Brain microvascular endothelial cell (primary cell): ENCODE results near the gene ACSM3.

Experiments
- DNase-seq: peaks from one replicate; pipeline ENCODE4 v3.0.0-alpha.2; 2020
- H3K27ac ChIP-seq: fragments of 250-450 bp; sonication (Bioruptor Pico); 2 replicates; pipeline ENCODE4 v1.5.1; 2020; ENCODE audit warnings: mild to moderate bottlenecking, moderate library complexity
- H3K27me3 ChIP-seq: fragments of 250-450 bp; sonication (Bioruptor Pico); replicated peaks from 2 replicates; pipeline ENCODE4 v1.5.1; 2020; ENCODE audit warnings: mild to moderate bottlenecking
- H3K36me3 ChIP-seq: fragments of 250-450 bp; sonication (Bioruptor Pico); replicated peaks from 2 replicates; pipeline ENCODE4 v1.5.1; 2020; ENCODE audit warnings: mild to moderate bottlenecking
- H3K4me3 ChIP-seq: 2 replicates; pipeline ENCODE4 v1.5.1; 2011; ENCODE audit warnings: low read depth, mild to moderate bottlenecking, control low read depth, low read length, moderate library complexity
- in situ Hi-C: cut with HindIII; loops from 2 replicates; pipeline ENCODE4 v1.10.0; 2017; ENCODE audit warnings: low sequenced_read_pairs, low pct_ligation_motif_present
- TF ChIP-seq, protein P1 (sequence below): IDR thresholded peaks from 2 replicates; pipeline ENCODE4 v1.5.1; 2011; ENCODE audit warnings: low read depth, mild to moderate bottlenecking, moderate library complexity, low read length, control low read depth, inconsistent platforms; ENCODE audit errors: missing control alignments

Gene ACSM3

DNA sequence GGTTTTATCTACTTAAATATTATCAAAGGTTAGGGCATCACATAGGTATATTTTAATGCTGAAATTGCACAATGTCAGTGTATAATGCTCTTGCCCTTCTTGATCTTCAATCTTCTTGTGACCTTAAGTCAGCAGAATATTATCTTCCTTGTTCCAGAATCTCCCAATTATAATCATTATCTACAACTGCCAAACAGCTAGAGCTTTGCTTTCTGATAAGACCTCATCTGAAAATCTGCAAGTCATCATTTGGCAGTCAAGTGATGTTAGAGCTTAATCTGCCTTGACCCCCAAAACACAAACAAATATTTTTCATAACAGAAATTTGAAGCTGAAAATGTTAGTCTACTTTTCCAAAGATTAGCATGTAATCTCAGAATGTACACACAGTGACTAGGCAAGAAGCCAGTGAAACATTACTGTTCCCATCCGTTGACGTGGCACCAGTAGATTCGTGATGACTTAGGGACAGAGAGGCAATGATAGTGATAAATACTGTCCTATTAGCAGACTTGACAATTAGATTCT lies 62.3 kb downstream of the ACSM3 start:
- in situ Hi-C loops, result no loop called here
- DNase-seq, result no peak
- TF ChIP-seq, protein P1, sequence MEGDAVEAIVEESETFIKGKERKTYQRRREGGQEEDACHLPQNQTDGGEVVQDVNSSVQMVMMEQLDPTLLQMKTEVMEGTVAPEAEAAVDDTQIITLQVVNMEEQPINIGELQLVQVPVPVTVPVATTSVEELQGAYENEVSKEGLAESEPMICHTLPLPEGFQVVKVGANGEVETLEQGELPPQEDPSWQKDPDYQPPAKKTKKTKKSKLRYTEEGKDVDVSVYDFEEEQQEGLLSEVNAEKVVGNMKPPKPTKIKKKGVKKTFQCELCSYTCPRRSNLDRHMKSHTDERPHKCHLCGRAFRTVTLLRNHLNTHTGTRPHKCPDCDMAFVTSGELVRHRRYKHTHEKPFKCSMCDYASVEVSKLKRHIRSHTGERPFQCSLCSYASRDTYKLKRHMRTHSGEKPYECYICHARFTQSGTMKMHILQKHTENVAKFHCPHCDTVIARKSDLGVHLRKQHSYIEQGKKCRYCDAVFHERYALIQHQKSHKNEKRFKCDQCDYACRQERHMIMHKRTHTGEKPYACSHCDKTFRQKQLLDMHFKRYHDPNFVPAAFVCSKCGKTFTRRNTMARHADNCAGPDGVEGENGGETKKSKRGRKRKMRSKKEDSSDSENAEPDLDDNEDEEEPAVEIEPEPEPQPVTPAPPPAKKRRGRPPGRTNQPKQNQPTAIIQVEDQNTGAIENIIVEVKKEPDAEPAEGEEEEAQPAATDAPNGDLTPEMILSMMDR, result no peak
- H3K27ac ChIP-seq, result no peak overlapping the region
- H3K36me3 ChIP-seq, result no peaks in the 10 kb centered on the region
- no peaks in the 10 kb centered on the region for H3K27me3 ChIP-seq
- no peak overlapping the region for H3K4me3 ChIP-seq

DNA sequence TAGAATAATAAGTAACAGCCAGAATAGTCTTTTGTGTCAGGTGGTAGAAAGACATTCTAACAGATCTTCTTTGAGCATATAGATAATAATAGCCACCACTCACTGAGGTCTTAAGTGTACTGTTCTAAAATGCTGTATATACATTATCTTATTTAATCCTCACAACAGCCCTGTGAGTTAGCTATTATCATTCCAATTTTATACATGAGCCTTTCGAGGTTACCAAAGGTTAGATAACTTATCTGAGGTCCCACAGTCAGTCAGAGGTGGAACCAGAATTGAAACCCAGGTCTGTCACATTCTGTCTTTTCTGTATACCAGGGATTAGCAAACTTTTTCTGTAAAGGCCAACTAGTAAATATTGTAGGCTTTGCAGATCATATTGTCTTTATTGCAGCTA lies 65.7 kb downstream of the ACSM3 start:
- in situ Hi-C loops, result no loop called here
- TF ChIP-seq, protein P1, result no peak
- no peak for DNase-seq
- no peaks in the 10 kb centered on the region for H3K36me3 ChIP-seq
- no peak overlapping the region for H3K4me3 ChIP-seq
- H3K27me3 ChIP-seq, result no peaks in the 10 kb centered on the region
- H3K27ac ChIP-seq, result no peak overlapping the region

DNA sequence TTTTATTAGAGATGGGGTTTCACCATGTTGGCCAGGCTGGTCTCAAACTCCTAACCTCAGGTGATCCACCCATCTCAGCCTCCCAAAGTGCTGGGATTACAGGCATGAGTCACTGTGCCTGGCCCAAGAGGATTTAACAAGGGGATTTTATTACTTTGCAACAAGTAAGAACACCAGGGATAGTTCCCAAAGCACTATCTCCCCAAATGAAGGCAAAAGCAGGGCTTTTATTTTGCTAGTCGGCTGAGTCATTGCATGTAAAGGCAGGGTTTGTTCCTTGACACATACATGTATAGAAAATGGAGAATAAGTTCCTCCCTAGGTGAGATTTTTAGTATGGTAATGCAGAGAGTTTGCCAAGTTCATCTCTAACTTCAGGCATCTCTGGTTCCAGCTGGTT lies 66.6 kb downstream of the ACSM3 start:
- TF ChIP-seq, protein P1, result no peak
- no peaks in the 10 kb centered on the region for H3K27me3 ChIP-seq
- no peak for DNase-seq
- H3K27ac ChIP-seq, result no peak overlapping the region
- in situ Hi-C loops, result no loop called here
- no peak overlapping the region for H3K4me3 ChIP-seq
- H3K36me3 ChIP-seq, result no peaks in the 10 kb centered on the region

DNA sequence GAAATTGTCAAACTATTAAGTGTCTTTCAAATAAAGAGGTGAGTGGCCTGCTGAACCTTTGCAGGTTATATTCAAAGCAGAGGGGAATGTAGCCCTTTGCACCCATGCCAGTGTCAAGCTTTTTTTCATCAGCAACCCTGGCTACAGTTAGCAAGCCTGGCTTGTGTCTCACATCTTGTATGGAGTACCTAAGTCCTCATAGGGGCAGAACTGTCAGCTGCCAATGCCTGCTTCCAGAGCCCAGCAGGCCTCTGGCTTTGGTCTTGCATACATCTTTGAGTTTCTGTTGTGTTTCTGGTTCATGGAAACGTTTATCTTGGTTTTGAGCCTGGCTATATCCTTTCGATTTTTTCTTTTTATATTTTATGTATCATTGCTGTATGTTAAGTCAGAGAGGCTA lies 69.3 kb downstream of the ACSM3 start:
- TF ChIP-seq, protein P1, result no peak
- no peak for DNase-seq
- Histone ChIP-seq H3K27ac (no peak overlapping the region), H3K4me3 (no peak overlapping the region), H3K36me3 (no peaks in the 10 kb centered on the region), H3K27me3 (no peaks in the 10 kb centered on the region)
- in situ Hi-C loops, result no loop called here

DNA sequence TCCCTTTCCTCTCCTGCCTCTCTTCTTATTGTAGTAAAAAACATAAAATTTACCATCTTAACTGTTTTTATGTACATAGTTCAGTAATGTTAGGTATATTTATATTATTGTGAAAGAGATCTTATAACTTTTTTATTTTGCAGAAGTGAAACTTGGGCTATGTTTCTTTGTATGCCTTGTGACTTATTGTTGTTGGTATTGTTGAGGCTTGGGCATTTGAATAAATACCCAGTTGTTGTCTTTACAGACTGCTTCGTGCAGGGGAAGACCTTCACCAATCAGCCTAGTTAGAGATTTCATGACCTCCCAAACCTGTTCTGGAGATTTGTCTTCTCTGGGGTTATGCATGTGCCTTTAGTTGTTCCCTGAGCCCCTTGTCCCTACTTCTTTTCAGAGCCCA lies 74.4 kb downstream of the ACSM3 start:
- in situ Hi-C loops, result no loop called here

DNA sequence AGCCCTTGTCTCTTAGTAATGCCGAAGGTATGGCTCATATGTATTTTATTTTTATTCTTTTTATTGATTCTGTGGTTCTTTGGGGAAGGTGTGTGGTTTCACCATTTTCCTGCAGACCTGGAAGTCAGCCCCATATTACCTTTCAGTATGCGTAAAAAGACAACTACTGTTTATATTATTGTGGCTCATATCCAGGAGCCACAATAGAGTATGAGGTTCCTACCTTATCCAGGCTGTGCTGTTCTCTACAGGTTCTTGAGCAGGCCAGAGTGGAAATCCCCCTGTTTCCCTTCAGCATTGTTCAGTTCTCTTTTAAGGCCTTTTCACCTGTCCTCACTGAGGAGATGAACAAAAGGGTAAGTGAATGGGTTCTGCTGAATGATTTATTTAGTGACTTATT lies 75.7 kb downstream of the ACSM3 start:
- in situ Hi-C loops, result no loop called here
- H3K36me3 ChIP-seq, result no peaks in the 10 kb centered on the region
- DNase-seq, result no peak
- H3K4me3 ChIP-seq, result no peak overlapping the region
- TF ChIP-seq, protein P1, result no peak
- H3K27me3 ChIP-seq, result no peaks in the 10 kb centered on the region
- no peak overlapping the region for H3K27ac ChIP-seq

More for the DNA sequence above, 74.4 kb downstream of the ACSM3 start:
- Histone ChIP-seq H3K27me3 (no peaks in the 10 kb centered on the region), H3K27ac (no peak overlapping the region), H3K36me3 (no peaks in the 10 kb centered on the region), H3K4me3 (no peak overlapping the region)
- TF ChIP-seq, protein P1, result no peak
- DNase-seq, result no peak
